ENCODE results near the gene ADRA2B.

Gene ADRA2B

GRCh38 chr2:96158554-96158940 is 42.2 kb upstream of the ADRA2B start:
- Histone ChIP-seq H3K9ac (ENCODE audit: insufficient read length, low read depth) (no peak overlapping the region), H3K36me3 (ENCODE audit: insufficient read depth, insufficient read length, low read length) (no peaks in the 10 kb centered on the region), H3K27me3 (ENCODE audit: insufficient read depth, insufficient read length) (no peaks in the 10 kb centered on the region), H3K4me1 (ENCODE audit: insufficient read depth, insufficient read length) (peaks cover 18% of the 10 kb centered on the region), H3K9me3 (ENCODE audit: insufficient read depth, low read length) (no peaks in the 10 kb centered on the region; the same call in 1 of the 2 replicates), H3K4me3 (ENCODE audit: insufficient read length, low read depth) (no peak overlapping the region)
- TF ChIP-seq SUZ12 (IDR thresholded peaks at IDR 0.05; ENCODE audit: extremely low read depth, insufficient read depth, insufficient read length), result no peak
- TF ChIP-seq YY1 (IDR thresholded peaks at IDR 0.05; ENCODE audit: insufficient read depth, insufficient read length), result no peak
- no peak for TF ChIP-seq ZNF274 (IDR thresholded peaks at IDR 0.05; ENCODE audit: low read depth, low read length)
- no peak for DNase-seq (ENCODE audit: low read depth, low spot score)

GRCh38 chr2:96157649-96158553 is 41.5 kb upstream of the ADRA2B start:
- Histone ChIP-seq H3K27me3 (ENCODE audit: insufficient read depth, insufficient read length) (no peaks in the 10 kb centered on the region), H3K4me1 (ENCODE audit: insufficient read depth, insufficient read length) (peaks cover 17% of the 10 kb centered on the region), H3K9me3 (ENCODE audit: insufficient read depth, low read length) (no peaks in the 10 kb centered on the region; the same call in 1 of the 2 replicates), H3K36me3 (ENCODE audit: insufficient read depth, insufficient read length, low read length) (no peaks in the 10 kb centered on the region), H3K4me3 (ENCODE audit: insufficient read length, low read depth) (no peak overlapping the region), H3K9ac (ENCODE audit: insufficient read length, low read depth) (no peak overlapping the region)
- TF ChIP-seq ZNF274 (IDR thresholded peaks at IDR 0.05; ENCODE audit: low read depth, low read length) (no peak), SUZ12 (IDR thresholded peaks at IDR 0.05; ENCODE audit: extremely low read depth, insufficient read depth, insufficient read length) (no peak), YY1 (IDR thresholded peaks at IDR 0.05; ENCODE audit: insufficient read depth, insufficient read length) (no peak)
- DNase-seq (ENCODE audit: low read depth, low spot score), result no peak

- H3K36me3 ChIP-seq (ENCODE audit: insufficient read depth, insufficient read length, low read length), result no peaks in the 10 kb centered on the region
- H3K27me3 ChIP-seq (ENCODE audit: insufficient read depth, insufficient read length), result no peaks in the 10 kb centered on the region
- no peaks in the 10 kb centered on the region; the same call in 1 of the 2 replicates for H3K9me3 ChIP-seq (ENCODE audit: insufficient read depth, low read length)
- no peak overlapping the region for H3K4me3 ChIP-seq (ENCODE audit: insufficient read length, low read depth)
- TF ChIP-seq YY1 (IDR thresholded peaks at IDR 0.05; ENCODE audit: insufficient read depth, insufficient read length) (no peak), SUZ12 (IDR thresholded peaks at IDR 0.05; ENCODE audit: extremely low read depth, insufficient read depth, insufficient read length) (no peak), ZNF274 (IDR thresholded peaks at IDR 0.05; ENCODE audit: low read depth, low read length) (no peak)
- no peak for DNase-seq (ENCODE audit: low read depth, low spot score)
- H3K9ac ChIP-seq (ENCODE audit: insufficient read length, low read depth), result no peak overlapping the region
- peaks cover 24% of the 10 kb centered on the region for H3K4me1 ChIP-seq (ENCODE audit: insufficient read depth, insufficient read length)
These were observed 40.7 kb upstream of the ADRA2B start for GRCh38 chr2:96156926-96157648.

- H3K4me1 ChIP-seq (ENCODE audit: insufficient read depth, insufficient read length), result peaks cover 26% of the 10 kb centered on the region
- H3K27me3 ChIP-seq (ENCODE audit: insufficient read depth, insufficient read length), result no peaks in the 10 kb centered on the region
- H3K4me3 ChIP-seq (ENCODE audit: insufficient read length, low read depth), result no peak overlapping the region
- no peak for TF ChIP-seq SUZ12 (IDR thresholded peaks at IDR 0.05; ENCODE audit: extremely low read depth, insufficient read depth, insufficient read length)
- no peak for TF ChIP-seq ZNF274 (IDR thresholded peaks at IDR 0.05; ENCODE audit: low read depth, low read length)
- no peak for TF ChIP-seq YY1 (IDR thresholded peaks at IDR 0.05; ENCODE audit: insufficient read depth, insufficient read length)
- H3K36me3 ChIP-seq (ENCODE audit: insufficient read depth, insufficient read length, low read length), result no peaks in the 10 kb centered on the region
- no peaks in the 10 kb centered on the region; the same call in 1 of the 2 replicates for H3K9me3 ChIP-seq (ENCODE audit: insufficient read depth, low read length)
- H3K9ac ChIP-seq (ENCODE audit: insufficient read length, low read depth), result no peak overlapping the region
- no peak for DNase-seq (ENCODE audit: low read depth, low spot score)
These were observed 39.8 kb upstream of the ADRA2B start for GRCh38 chr2:96156011-96156820.

GRCh38 chr2:96154506-96155380 is 38.4 kb upstream of the ADRA2B start:
- Histone ChIP-seq H3K4me3 (ENCODE audit: insufficient read length, low read depth) (no peak overlapping the region), H3K36me3 (ENCODE audit: insufficient read depth, insufficient read length, low read length) (no peaks in the 10 kb centered on the region), H3K9me3 (ENCODE audit: insufficient read depth, low read length) (no peaks in the 10 kb centered on the region), H3K27me3 (ENCODE audit: insufficient read depth, insufficient read length) (no peaks in the 10 kb centered on the region), H3K4me1 (ENCODE audit: insufficient read depth, insufficient read length) (peaks cover 26% of the 10 kb centered on the region), H3K9ac (ENCODE audit: insufficient read length, low read depth) (no peak overlapping the region)
- no peak for TF ChIP-seq SUZ12 (IDR thresholded peaks at IDR 0.05; ENCODE audit: extremely low read depth, insufficient read depth, insufficient read length)
- no peak for TF ChIP-seq ZNF274 (IDR thresholded peaks at IDR 0.05; ENCODE audit: low read depth, low read length)
- no peak for TF ChIP-seq YY1 (IDR thresholded peaks at IDR 0.05; ENCODE audit: insufficient read depth, insufficient read length)
- DNase-seq (ENCODE audit: low read depth, low spot score), result no peak

GRCh38 chr2:96153991-96154431 is 37.6 kb upstream of the ADRA2B start:
- TF ChIP-seq YY1 (IDR thresholded peaks at IDR 0.05; ENCODE audit: insufficient read depth, insufficient read length) (no peak), SUZ12 (IDR thresholded peaks at IDR 0.05; ENCODE audit: extremely low read depth, insufficient read depth, insufficient read length) (no peak)
- peaks cover 27% of the 10 kb centered on the region for H3K4me1 ChIP-seq (ENCODE audit: insufficient read depth, insufficient read length)
- no peaks in the 10 kb centered on the region for H3K9me3 ChIP-seq (ENCODE audit: insufficient read depth, low read length)
- no peaks in the 10 kb centered on the region for H3K36me3 ChIP-seq (ENCODE audit: insufficient read depth, insufficient read length, low read length)
- no peak overlapping the region for H3K9ac ChIP-seq (ENCODE audit: insufficient read length, low read depth)
- DNase-seq (ENCODE audit: low read depth, low spot score), result no peak
- H3K4me3 ChIP-seq (ENCODE audit: insufficient read length, low read depth), result no peak overlapping the region
- no peaks in the 10 kb centered on the region for H3K27me3 ChIP-seq (ENCODE audit: insufficient read depth, insufficient read length)

Data from NT2/D1 (cell line).